GM15510 (cell line): ENCODE results near the gene SKIL.

Source experiments
- POLR2A ChIP-seq: IDR thresholded peaks from 3 replicates; pipeline ENCODE4 v1.6.1; 2011; ENCODE audit warnings: borderline replicate concordance; ENCODE audit not compliant: insufficient read length; ENCODE audit errors: extremely low read depth

The SKIL gene

DNA sequence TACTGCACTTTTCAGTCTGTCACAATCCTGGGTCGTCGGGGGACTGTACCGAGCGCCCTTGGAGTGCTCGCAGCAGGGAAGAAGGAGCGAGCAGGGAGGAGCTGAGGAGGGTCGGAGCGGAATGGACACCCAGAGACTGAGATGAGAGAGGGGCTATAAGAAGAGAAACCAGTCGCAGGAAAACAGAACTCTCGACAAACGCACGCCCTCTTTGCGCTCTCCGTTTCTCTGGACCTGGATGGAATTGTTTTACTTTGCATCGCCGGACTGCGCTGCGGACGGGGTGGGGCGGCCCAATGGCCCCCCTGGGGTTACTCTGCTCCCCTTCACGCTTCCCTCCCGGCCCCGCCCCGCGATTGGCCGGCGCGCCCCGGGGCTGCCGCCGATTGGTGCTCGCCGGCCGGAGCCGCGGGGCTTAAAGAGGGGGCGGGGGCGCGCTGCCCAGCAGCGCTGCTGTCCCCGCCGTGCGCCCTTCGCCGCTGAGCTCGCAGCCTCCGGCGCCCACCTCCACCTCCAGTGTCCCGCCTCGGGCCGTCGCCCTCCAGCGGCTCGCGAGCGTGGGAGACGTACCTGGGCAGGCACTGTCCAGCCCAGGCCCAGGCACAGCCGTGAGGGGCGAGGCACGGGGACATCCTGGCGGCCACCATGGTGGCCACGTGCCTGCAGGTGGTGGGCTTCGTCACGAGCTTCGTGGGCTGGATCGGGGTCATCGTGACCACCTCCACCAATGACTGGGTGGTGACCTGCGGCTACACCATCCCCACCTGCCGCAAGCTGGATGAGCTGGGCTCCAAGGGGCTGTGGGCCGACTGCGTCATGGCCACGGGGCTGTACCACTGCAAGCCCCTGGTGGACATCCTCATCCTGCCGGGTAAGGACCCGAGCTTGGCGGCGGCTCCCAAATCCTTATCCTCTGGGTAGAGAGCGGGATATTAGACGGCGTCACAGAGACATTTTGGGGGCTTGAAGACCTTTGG lies 61.2 kb downstream of the SKIL start, which contains the start of gene CLDN11:
Gene CLDN11 (plus strand): TSS at position 447 of the 977 bp plus-strand sequence. CDS start 199 bp downstream, at position 646.
- no peak for TF ChIP-seq POLR2A

DNA sequence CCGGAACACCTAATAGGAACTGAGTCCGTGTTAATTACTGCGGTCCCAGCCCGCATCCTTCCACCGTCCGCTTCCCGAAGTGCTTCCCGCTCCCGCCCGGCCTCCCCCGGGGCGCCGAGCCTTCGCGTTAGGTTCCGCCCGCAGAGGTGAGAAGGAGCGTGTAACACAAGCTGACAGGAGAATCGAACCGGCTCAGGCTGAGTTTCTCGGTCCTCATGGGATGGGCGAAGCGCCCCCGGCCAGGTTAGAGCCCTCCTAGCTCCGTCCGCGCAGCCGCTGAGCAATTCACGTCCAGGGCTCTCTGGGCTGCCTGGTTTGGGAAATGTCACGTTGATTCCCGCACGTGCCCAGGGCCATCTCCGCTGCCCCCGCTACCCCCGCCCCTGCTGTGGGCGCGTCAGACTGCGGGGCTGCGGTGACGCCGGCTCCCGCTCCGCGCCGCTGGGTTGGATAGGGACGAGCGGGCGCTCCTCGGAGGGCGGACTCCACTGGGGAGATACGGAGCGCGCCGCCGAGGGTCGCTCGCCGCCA lies 62.1 kb downstream of the SKIL start:
- TF ChIP-seq POLR2A: no peak

DNA sequence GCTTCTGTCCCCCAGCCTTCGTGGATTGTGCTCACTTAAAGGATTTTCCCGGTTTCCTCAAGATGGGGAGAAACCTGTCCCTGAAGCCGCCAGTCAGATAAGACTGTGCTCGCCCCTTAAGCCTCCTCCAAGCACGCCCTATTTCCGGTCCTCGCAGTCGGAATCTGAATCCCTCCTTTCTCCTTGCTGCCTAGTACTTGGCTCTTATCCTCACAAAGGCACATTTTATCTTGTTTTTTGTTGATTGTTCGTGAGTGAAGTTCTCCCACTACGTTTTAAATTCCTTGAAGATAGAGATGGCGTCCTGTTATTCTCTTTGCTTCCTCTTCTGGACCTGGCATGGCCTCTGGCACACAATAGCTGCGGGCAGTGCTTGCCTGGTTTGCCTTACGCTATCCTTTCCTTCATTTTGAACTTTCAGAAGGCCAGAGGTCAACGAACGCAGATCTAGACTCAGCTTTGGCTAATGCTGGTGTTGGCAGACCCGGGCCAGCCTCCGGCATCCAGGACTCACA lies 62.8 kb downstream of the SKIL start:
- no peak for TF ChIP-seq POLR2A

DNA sequence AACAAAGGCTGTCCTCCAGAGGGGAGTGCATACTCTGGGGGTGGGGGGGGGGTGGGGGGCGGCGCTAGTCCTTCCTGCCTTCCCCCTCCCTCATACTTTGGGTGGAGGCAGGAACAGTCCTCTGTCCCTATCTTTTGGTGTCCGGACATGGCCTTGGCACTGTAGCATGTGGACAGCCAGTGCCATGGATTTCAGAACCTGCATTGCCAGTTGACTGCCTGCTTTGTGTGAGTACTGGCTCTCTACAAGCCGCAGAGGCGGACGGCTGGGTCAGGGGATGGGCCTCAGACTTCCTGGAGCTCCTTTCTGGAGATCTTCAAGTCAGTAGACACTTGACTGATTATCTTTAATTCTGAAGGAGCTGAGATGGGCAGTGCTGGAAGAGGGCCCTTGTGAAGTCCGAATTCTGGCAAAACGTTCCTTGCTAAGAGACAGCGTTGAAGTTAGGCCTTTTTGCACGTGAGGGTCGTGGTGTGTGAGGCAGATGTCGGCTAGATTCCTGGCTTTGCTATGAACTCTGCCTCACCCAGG lies 63.7 kb downstream of the SKIL start:
- no peak for TF ChIP-seq POLR2A

DNA sequence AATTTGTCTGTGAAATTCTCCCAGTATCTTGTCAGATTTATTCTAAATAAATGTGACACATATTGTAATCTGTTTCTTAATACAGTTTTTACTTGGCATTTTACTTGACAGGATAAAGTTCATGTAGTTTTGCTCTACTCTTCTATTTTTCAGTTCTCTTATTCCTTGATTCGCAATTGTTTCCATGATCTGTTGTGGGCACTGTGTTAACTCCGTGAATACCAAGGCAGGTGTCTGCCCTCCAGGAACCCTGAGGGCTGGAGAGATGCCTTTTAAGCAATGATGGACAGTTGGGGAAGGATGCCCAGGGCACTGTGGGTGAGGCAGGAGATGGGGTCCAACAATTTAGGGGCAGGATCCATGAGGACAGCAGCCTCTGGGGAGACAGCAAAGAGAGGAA lies 64.2 kb downstream of the SKIL start:
- no peak for TF ChIP-seq POLR2A

DNA sequence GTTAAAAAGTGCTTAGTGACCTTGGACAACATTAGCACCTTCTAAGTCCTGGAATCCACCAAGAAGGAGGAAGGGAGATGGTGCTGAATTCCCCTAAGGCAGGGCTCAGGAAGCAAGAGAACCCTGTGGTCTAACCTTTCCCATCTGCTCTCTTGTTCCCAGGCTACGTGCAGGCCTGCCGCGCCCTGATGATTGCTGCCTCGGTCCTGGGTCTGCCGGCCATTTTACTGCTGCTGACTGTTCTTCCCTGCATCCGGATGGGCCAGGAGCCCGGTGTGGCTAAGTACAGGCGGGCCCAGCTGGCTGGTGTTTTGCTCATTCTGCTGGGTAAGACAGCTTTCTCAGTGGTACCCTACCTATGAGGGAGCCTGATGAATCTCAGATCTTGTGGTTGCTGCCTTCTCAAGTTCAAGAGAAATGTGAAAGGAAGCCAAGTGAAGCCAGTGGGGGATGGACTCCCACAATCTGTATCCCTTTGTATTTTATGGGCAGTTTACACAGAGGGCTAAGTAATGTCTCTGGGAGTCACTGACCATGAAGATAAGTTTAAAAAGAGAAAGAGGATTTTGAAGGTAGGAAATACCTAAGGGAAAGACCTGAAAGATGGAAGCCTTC lies 65.6 kb downstream of the SKIL start:
- TF ChIP-seq POLR2A: no peak

DNA sequence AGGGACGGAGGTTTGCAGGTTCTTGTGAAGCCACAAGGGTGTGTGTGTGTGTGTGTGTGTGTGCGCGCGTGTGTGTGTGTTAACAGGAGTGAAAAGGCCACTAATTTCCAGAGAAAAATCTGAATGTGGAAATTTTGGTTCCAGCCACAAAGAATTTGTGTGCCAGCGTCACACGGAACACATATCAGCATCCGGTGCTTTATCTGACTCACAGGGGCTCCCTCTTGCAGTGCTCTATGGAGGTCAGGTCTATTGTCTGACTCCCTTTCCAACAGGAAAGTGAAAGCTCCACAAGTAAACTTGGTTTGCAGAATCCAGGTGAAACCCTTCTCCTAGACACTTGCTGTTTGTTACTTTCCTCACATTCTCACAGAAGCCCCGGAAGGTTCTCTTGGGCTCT lies 67.4 kb downstream of the SKIL start:
- TF ChIP-seq POLR2A: no peak

DNA sequence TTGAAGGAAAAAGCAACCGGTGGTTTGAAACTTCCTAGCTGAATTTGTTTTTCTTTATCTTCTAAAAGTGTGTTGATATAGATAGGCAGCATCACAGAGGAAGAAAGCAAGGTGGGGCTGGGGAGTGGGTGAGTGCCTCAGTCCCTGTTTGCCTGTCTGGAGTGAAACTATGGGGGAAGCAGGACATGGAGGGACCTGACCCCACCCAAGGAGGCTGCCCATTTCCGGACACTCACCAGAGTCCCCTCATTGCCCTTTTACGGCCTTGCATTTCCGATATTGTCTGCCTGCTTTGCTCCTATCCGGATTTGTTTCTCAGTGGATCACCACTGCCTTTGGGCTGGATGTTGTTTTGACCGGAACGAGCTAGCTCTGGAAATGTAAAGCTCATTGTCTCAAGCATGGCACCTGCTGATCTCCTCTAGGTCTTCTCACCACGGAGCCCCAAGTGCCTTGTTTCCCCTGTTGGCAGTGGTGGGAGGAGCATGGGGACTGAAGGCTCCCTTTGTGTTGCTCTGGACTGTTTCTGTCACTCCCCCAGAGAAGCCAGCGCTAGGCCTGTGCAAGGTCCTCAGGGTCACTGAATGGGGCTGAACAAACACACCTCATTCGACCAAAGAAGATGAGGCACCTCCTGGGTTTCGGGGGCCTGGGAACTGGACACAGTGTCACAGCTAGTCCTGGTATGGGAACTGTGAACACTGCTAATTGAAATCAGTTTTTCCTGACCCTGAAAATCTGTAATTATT lies 68.2 kb downstream of the SKIL start:
- TF ChIP-seq POLR2A: no peak

DNA sequence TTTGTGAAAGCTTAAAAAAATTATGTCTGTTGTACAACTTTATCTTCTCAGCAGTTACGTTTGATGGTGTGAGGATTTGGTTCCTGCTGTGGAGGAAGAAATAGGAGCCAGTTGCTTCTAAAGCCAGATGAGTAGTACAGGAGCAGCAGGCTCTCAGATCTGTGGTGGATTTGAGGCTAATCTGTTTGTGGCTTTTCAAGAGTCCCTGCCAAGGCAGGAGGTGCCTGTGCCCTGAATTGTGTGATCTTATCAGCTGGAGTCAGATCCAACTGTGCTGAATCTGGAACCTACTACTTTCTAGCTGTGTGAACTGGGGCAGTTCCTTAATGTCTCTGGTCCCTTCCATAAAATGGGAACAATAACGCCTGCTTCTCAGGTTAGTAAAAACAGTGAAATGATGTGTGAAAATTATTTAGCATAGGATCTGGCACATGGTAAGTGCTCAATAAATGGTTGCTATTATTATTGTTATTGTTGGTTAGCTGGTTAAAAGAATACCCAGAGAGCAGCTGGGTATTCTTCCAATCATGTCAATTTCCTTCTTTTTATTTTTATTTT lies 68.8 kb downstream of the SKIL start:
- no peak for TF ChIP-seq POLR2A

DNA sequence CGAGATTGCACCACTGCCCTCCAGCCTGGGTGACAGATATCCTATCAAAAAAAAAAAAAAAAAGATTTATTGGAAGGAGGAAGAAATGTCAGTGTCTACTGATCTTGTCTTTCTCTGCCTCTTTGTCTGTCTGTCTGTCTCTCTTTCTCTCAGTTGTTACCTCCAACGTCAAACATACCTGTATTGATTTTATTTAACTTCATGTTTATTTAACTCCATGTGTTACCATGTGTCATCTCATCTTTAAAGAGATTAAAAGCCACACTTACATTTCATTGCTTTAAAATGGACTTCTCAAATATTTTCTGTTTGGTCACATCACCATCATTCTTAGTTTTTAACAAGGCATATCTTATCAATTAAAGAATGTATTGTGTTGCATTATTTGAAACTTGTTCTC lies 70.6 kb downstream of the SKIL start:
- TF ChIP-seq POLR2A: no peak

DNA sequence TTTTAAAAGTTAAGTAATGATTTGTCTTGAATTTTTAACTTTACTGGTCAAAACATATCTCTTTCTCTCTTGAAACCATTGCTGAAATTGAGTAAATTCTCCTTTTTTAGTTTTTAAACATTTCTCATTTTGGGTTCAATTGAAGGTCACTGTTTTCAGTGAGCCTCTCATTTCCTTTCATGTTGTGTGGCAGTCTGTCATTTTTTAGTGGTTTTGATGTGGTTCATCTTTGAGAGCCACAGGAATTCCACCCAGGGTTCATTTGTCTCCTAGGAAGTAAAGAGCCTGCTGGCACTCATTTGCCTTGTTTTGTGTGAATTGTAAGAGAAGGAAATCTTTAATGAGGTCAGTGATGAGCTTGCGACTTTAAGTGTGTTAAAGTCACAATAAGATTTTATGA lies 71.5 kb downstream of the SKIL start:
- TF ChIP-seq POLR2A: no peak

DNA sequence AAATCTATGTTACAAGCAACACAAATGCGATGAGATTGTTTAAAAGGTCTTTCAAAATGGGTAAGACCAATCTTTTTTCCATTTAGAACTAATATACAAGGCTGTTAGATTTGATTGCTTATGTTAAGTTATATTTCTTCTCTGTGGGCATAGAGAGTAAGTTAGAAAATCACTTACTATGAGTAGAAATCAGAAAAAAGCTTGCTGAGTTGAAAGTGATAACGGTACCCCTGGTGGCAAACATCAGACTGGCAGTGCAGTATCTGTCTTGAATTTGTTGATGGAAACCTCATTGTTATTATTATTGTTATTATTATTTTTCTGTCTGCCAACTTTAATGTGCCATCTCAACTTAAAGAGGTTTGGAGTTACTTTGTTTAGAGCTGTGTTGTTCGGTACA lies 73.5 kb downstream of the SKIL start:
- TF ChIP-seq POLR2A: no peak

DNA sequence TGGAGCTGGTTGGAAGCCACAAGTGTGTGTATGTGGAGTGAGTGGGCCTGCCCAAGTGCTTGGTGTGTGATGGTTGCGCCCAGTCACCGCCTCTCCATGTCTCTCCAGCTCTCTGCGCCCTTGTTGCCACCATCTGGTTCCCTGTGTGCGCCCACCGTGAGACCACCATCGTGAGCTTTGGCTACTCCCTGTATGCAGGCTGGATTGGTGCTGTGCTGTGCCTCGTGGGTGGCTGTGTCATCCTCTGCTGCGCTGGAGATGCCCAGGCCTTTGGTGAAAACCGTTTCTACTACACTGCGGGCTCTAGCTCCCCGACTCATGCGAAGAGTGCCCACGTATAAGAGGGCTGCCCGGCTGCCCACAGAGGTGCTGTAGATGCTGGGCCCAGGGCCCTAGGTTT lies 74.9 kb downstream of the SKIL start:
- TF ChIP-seq POLR2A: no peak

DNA sequence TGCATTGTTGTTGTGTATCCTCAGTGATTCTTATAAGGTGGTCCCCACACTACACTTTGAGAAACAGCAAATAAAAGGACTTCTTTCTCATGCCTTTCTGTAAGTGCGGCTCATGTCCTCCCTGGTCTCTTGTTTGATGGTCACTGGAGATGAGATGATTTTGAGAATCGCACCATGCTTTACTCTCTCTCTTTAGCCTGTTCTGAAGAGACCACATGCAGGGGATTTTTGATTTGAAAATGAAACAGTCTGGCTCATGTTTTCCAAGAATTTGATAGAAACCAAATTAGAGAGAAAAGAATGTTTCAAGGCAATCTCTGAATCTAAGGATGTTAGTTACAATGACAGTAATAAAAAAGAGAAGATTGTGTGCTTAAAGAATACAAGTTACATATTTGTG lies 79.2 kb downstream of the SKIL start:
- TF ChIP-seq POLR2A: no peak
